Smooth muscle cell of the brain vasculature (primary cell): ENCODE data around the gene KANTR.
"Not testable (repeated sequence)": the region's sequence is repeated elsewhere in the genome, so short reads cannot be mapped to it uniquely, and the experiment has no call there.

Source experiments
- DNase-seq: peaks from one replicate; pipeline ENCODE4 v3.0.0-alpha.2; 2012; ENCODE audit warnings: low read depth, low spot score

Gene KANTR

GRCh38 chrX:53128097-53128749 lies 34.3 kb downstream of the KANTR start:
- no peak for DNase-seq

GRCh38 chrX:53133400-53133799 lies 39.5 kb downstream of the KANTR start:
- DNase-seq: no peak

- DNase-seq: no peak
These were observed 41.6 kb downstream of the KANTR start for GRCh38 chrX:53135581-53135980.

GRCh38 chrX:53153581-53153980 lies 59.6 kb downstream of the KANTR start:
- no peak for DNase-seq

- DNase-seq: no peak
These were observed 61.7 kb downstream of the KANTR start for GRCh38 chrX:53155512-53156206.

GRCh38 chrX:53156207-53156596 lies 62.3 kb downstream of the KANTR start:
- no peak for DNase-seq

GRCh38 chrX:53159184-53159583 lies 65.2 kb downstream of the KANTR start:
- DNase-seq: no peak

GRCh38 chrX:53160297-53160983 lies 66.5 kb downstream of the KANTR start:
- DNase-seq: no peak

- no peak for DNase-seq
These were observed 69.5 kb downstream of the KANTR start for GRCh38 chrX:53163436-53163835.

GRCh38 chrX:53164566-53164965 lies 70.6 kb downstream of the KANTR start:
- not testable (repeated sequence) for DNase-seq

- no peak for DNase-seq
These were observed 72.2 kb downstream of the KANTR start for GRCh38 chrX:53166103-53166502.

- no peak for DNase-seq
These were observed 77.4 kb downstream of the KANTR start for GRCh38 chrX:53171356-53171755.
